B cell (primary cell): Measurements from ENCODE around the gene KLHL2. TPM values are rescaled to one million over a fixed set of nuclear protein-coding genes. Genes with fewer than 3 reads are reported as not detected.

ENCODE experiments used
- ATAC-seq: fragments of 200-7000 bp; cut with Tn5 transposase; one replicate; pipeline ENCODE4 v1.10.0; 2021; ENCODE audit warnings: low read depth, mild to moderate bottlenecking, moderate number of reproducible peaks, moderate library complexity
- CTCF ChIA-PET: fragments of 350-600 bp; sonication (Branson Sonifier 250); formaldehyde crosslinking; loops from one replicate; lab custom pipeline; 2021; ENCODE audit warnings: antibody characterized with exemption, inconsistent platforms; lab: Charles Lee
- POLR2A ChIA-PET: fragments of 350-600 bp; sonication (Branson Sonifier 250); formaldehyde crosslinking; loops from one replicate; lab custom pipeline; 2021; ENCODE audit warnings: antibody characterized with exemption; lab: Charles Lee
- DNase-seq: peaks from one replicate; pipeline ENCODE4 v3.0.0; 2013
- H2AFZ ChIP-seq: 2 replicates; pipeline ENCODE4 v1.6.1; 2012; ENCODE audit warnings: mild to moderate bottlenecking, low read depth, low read length; ENCODE audit not compliant: insufficient read depth, poor library complexity, severe bottlenecking
- H3K27ac ChIP-seq, 2 donors: 1 replicate in 1 of 2; 2 replicates in 1 of 2; pipeline ENCODE4 v1.5.1; 2012 to 2013; ENCODE audit warnings: low read length in 2 of 2, mild to moderate bottlenecking in 2 of 2, moderate library complexity in 1 of 2
- H3K27me3 ChIP-seq, 4 experiments: fragments of 200-600 bp in 1 of 4; sonication (generic) in 1 of 4; replicated peaks in 1 of 4; 1 replicate in 2 of 4; 2 replicates in 2 of 4; pipeline versions ENCODE4 v1.6.1 to v1.7.0; 2013 to 2016; ENCODE audit warnings: low read length in 3 of 4, mild to moderate bottlenecking in 2 of 4, mixed read lengths in 1 of 4, moderate library complexity in 1 of 4; ENCODE audit not compliant: insufficient read depth in 4 of 4, control insufficient read depth in 3 of 4; ENCODE audit errors: control extremely low read depth in 1 of 4
- H3K36me3 ChIP-seq, 2 experiments: replicated peaks in 1 of 2; 1 replicate in 1 of 2; 2 replicates in 1 of 2; pipeline versions ENCODE4 v1.6.1 to v1.7.1; 2013; ENCODE audit warnings: low read length in 1 of 2; ENCODE audit not compliant: insufficient read depth in 2 of 2, control insufficient read depth in 1 of 2; ENCODE audit errors: control extremely low read depth in 1 of 2, extremely low read depth in 1 of 2
- H3K4me1 ChIP-seq, 2 donors: fragments of 200-600 bp in 1 of 2; sonication (generic) in 1 of 2; 1 replicate in 1 of 2; 2 replicates in 1 of 2; pipeline versions ENCODE4 v1.5.1 to v1.6.1; 2013 to 2017; ENCODE audit warnings: low read length in 2 of 2; ENCODE audit not compliant: control insufficient read depth in 2 of 2, insufficient read depth in 2 of 2
- H3K4me2 ChIP-seq: replicated peaks from 2 replicates; pipeline ENCODE3; 2012; ENCODE audit warnings: mild to moderate bottlenecking, low read depth, low read length; ENCODE audit not compliant: poor library complexity, severe bottlenecking
- H3K4me3 ChIP-seq, 5 experiments: fragments of 200-600 bp in 1 of 5; sonication (generic) in 1 of 5; 1 replicate in 3 of 5; 2 replicates in 2 of 5; pipeline versions ENCODE4 v1.5.1 to v1.7.0; 2011 to 2016; ENCODE audit warnings: low read length in 4 of 5, mild to moderate bottlenecking in 4 of 5, low read depth in 2 of 5, control low read depth in 1 of 5, moderate library complexity in 1 of 5; ENCODE audit not compliant: insufficient read depth in 1 of 5; ENCODE audit errors: control extremely low read depth in 1 of 5, extremely low read depth in 1 of 5
- H3K79me2 ChIP-seq: fragments of 200-600 bp; sonication (generic); one replicate; pipeline ENCODE4 v1.6.0; 2016; ENCODE audit warnings: low read length; ENCODE audit not compliant: control insufficient read depth, insufficient read depth
- H3K9ac ChIP-seq: fragments of 200-600 bp; sonication (generic); 2 replicates; pipeline ENCODE4 v1.6.1; 2017; ENCODE audit warnings: mild to moderate bottlenecking, low read length, moderate library complexity
- H3K9me3 ChIP-seq, 3 donors: one replicate each; pipeline versions ENCODE4 v1.6.1 to v1.7.1; 2013; ENCODE audit warnings: low read length in 2 of 3; ENCODE audit not compliant: control insufficient read depth in 2 of 3, insufficient read depth in 1 of 3; ENCODE audit errors: control extremely low read depth in 1 of 3
- H4K20me1 ChIP-seq: 2 replicates; pipeline ENCODE4 v1.6.0; 2012; ENCODE audit warnings: mild to moderate bottlenecking, low read length; ENCODE audit not compliant: insufficient read depth, control insufficient read depth, poor library complexity, severe bottlenecking
- H3K27ac Mint-ChIP-seq: one replicate; pipeline ENCODE4 v1.8.0; 2021; ENCODE audit warnings: mixed read lengths
- H3K27me3 Mint-ChIP-seq: one replicate; pipeline ENCODE4 v1.8.0; 2021; ENCODE audit warnings: mixed read lengths
- H3K4me1 Mint-ChIP-seq: one replicate; pipeline ENCODE4 v1.8.0; 2021; ENCODE audit warnings: mixed read lengths
- H3K4me3 Mint-ChIP-seq: one replicate; pipeline ENCODE4 v1.8.0; 2021; ENCODE audit warnings: mixed read lengths
- H3K9me3 Mint-ChIP-seq: one replicate; pipeline ENCODE4 v1.8.0; 2022; ENCODE audit warnings: mixed read lengths; ENCODE audit not compliant: insufficient read depth
- CTCF ChIP-seq: fragments of 200-600 bp; IDR thresholded peaks from one replicate; pipeline ENCODE4 v1.8.0; 2022; ENCODE audit warnings: antibody characterized with exemption, mild to moderate bottlenecking
- EZH2 ChIP-seq: IDR thresholded peaks from 2 replicates; pipeline ENCODE4 v1.6.1; 2012; ENCODE audit warnings: borderline replicate concordance, low read depth, mild to moderate bottlenecking, moderate library complexity, low read length; ENCODE audit not compliant: insufficient read depth, poor library complexity, severe bottlenecking
- WGBS: methylation state at CpG from one replicate; pipeline ENCODE4 v1.1.5; 2013; ENCODE audit warnings: missing lambda C conversion rate; ENCODE audit not compliant: insufficient coverage; 5-methylcytosine and 5-hydroxymethylcytosine counted together
- intact Hi-C: fragments of 100-400 bp; cut with micrococcal nuclease; formaldehyde crosslinking; loops from one replicate; pipeline ENCODE4 v1.10.0; 2022
- polyA plus RNA-seq: library from polyadenylated mRNA; depleted of rRNA; stranded (reverse); fragments of >200 nt; gene quantifications from 2 replicates; pipeline ENCODE4 v1.2.3, GENCODE V29; 2012
- total RNA-seq, 2 donors: library from RNA; stranded (reverse); fragments of 120-200 nt in 1 of 2; gene quantifications; 1 replicate in 1 of 2; 2 replicates in 1 of 2; pipeline versions ENCODE4 v1.2.3 to v1.2.4, GENCODE V29; 2013 to 2022

KLHL2 gene
- total and polyA plus RNA-seq, 2 donors (not counting 1 experiment from before 2014, with no cell fraction given): 7.8 to 77.5 TPM

- peaks cover 1% of the 10 kb centered on the region for H3K4me1 Mint-ChIP-seq
- no peaks in the 10 kb centered on the region for H3K9me3 Mint-ChIP-seq
- H3K4me3 ChIP-seq: no peak overlapping the region
- no peaks in the 10 kb centered on the region for H3K4me1 ChIP-seq
- H2AFZ ChIP-seq: no peak overlapping the region
- no peak overlapping the region for H3K27ac Mint-ChIP-seq
- POLR2A ChIA-PET: no interaction called here
- ATAC-seq: no peak
- CTCF ChIA-PET: interaction anchor here (0.5 kb wide), 1 partner anchor 96 kb away, joined by 3 read pairs; no protein-coding TSS in a partner anchor
- H4K20me1 ChIP-seq: no peaks in the 10 kb centered on the region
- TF ChIP-seq CTCF: no peak
- no peak for TF ChIP-seq EZH2
- WGBS: no CpG with 5 or more reads among the region's 2 CpGs
- no peaks in the 10 kb centered on the region for H3K9me3 ChIP-seq
- H3K27ac ChIP-seq: no peak overlapping the region
- no peak overlapping the region for H3K9ac ChIP-seq
- intact Hi-C loops: no loop called here
- peaks cover 0 to 12% (median 4%) of the 10 kb centered on the region in 4 experiments for H3K27me3 ChIP-seq
- H3K27me3 Mint-ChIP-seq: peaks cover 48% of the 10 kb centered on the region
- no peak overlapping the region for H3K4me3 Mint-ChIP-seq
- H3K79me2 ChIP-seq: no peaks in the 10 kb centered on the region
- no peak overlapping the region for H3K4me2 ChIP-seq
- no peaks in the 10 kb centered on the region for H3K36me3 ChIP-seq
- no peak for DNase-seq
Measured at GRCh38 chr4:165359506-165359905, 152.1 kb downstream of the KLHL2 start.

- ATAC-seq (no peak), DNase-seq (no peak)
- Mint-ChIP-seq H3K9me3 (no peaks in the 10 kb centered on the region), H3K4me3 (no peak overlapping the region), H3K27me3 (peaks cover 48% of the 10 kb centered on the region), H3K4me1 (peaks cover 1% of the 10 kb centered on the region), H3K27ac (no peak overlapping the region)
- Histone ChIP-seq H4K20me1 (no peaks in the 10 kb centered on the region), H3K9ac (no peak overlapping the region), H2AFZ (no peak overlapping the region), H3K27ac (no peak overlapping the region), H3K36me3 (no peaks in the 10 kb centered on the region), H3K9me3 (no peaks in the 10 kb centered on the region), H3K79me2 (no peaks in the 10 kb centered on the region), H3K27me3 (peaks cover 0 to 12% (median 4%) of the 10 kb centered on the region in 4 experiments), H3K4me3 (no peak overlapping the region), H3K4me2 (no peak overlapping the region), H3K4me1 (no peaks in the 10 kb centered on the region)
- ChIA-PET CTCF (no interaction called here), POLR2A (no interaction called here)
- WGBS: 64% methylated on average over 4 of the region's 6 CpGs
- no peak for TF ChIP-seq EZH2
- TF ChIP-seq CTCF: no peak
- intact Hi-C loops: no loop called here
Measured at GRCh38 chr4:165360041-165360695, 152.8 kb downstream of the KLHL2 start.
